GM18508 (cell line): ENCODE data around the gene MEIS2.

Experiments used
- ATAC-seq: cut with Tn5 transposase; IDR thresholded peaks from one replicate; pipeline ENCODE4 v1.9.1; 2021; ENCODE audit warnings: moderate number of reproducible peaks; ENCODE audit not compliant: insufficient read depth, unreplicated experiment

MEIS2 gene

GRCh38 chr15:36884518-36884875 lies 215.9 kb downstream of the MEIS2 start:
- ATAC-seq, result no peak

- no peak for ATAC-seq
Measured at GRCh38 chr15:36883713-36884517, 216.4 kb downstream of the MEIS2 start.

DNA sequence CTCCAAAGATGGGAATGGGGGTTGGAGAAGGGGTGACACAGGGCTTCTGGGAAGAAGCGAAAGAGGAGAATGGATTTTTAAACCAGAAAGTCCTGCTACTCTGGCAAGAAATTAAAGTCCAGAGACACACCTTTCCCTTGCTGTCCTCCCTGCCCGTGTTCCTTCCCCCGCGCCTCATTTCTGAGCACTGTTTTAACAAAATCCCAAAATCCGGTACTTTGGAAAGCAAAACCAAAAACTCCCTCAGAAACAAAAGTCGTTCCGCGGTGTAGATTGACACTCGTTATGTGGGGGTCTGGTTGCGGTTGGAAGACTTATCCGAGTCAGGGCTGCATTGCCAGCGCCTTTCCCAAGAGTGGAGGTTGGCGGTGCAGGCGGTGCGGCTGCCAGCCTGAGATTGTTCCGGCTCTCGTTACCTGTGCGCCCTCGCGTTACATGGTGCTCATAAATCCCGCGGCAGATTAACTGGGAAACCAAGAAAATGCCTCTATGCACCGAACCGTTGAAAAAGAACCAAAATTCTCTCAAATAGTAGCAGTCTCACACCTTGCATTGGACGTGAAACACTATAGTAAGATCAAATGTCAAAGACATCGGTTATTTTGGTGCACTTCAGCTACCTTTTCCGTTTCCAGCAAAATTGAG lies 217.7 kb downstream of the MEIS2 start:
- ATAC-seq, result no peak

DNA sequence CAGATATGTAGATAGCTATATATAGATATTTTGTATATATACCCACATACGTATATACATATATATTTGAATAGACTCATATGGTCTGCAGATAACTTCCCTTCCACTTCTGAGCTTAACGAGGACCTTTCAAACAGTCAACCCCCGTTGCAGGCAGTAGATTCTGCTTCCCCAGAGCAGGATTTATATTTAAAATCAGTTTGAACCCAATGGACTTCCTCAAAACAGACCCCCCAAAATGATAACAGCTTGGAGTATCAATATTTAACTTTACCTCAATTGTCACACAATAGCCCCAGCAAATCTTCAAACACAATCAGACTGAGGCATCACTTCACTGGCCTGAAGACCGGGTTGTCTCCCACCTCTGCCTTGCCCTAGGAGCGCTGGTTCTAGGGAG lies 218.3 kb downstream of the MEIS2 start:
- ATAC-seq, result no peak

DNA sequence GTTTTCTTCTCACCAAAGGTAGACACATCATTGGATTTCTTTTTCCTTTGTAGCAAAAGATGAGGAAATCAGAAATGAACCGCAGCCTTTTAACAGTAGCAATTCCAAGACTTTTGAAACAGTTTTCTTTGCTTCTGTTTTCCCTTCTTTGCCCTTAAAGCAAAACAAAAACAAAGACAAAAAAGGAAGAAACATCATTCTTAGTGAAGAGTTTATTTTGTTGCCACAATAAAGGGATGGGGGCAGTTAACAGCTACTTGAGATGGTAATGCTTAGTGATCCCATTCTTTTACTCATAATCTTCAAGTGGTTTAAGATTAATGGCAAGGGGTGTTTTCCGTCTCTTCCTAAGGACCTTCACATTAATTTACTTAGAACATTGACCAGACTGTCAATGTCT lies 218.8 kb downstream of the MEIS2 start:
- no peak for ATAC-seq

GRCh38 chr15:36880913-36881460 lies 219.4 kb downstream of the MEIS2 start:
- no peak for ATAC-seq

- no peak for ATAC-seq
Measured at GRCh38 chr15:36880224-36880912, 220.0 kb downstream of the MEIS2 start.

- ATAC-seq, result no peak
Measured at GRCh38 chr15:36879568-36880222, 220.7 kb downstream of the MEIS2 start.

GRCh38 chr15:36878684-36879262 lies 221.6 kb downstream of the MEIS2 start:
- no peak for ATAC-seq

- ATAC-seq, result no peak
Measured at GRCh38 chr15:36877796-36878683, 222.3 kb downstream of the MEIS2 start.

DNA sequence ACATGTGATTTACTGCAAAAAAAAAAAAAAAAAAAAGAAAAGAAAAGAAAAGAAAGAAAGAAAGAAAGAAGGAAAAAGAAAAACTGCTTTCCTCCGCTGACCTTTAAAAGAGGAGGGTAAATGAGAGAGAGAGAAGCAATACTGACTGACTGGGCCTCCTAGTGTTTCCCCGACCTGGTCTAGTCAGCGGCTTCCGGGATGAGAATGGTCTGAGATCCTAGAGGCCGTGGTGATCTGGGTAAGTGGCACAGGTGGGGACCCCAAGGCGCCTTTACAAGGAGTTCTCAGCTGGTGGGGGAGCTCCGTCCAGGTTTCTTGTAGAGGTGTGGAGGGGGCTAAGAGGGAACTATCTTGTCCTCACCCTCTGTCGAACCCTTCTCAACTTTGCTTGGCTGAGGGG lies 223.1 kb downstream of the MEIS2 start:
- no peak for ATAC-seq

GRCh38 chr15:36875740-36876334 lies 224.5 kb downstream of the MEIS2 start:
- ATAC-seq, result no peak

DNA sequence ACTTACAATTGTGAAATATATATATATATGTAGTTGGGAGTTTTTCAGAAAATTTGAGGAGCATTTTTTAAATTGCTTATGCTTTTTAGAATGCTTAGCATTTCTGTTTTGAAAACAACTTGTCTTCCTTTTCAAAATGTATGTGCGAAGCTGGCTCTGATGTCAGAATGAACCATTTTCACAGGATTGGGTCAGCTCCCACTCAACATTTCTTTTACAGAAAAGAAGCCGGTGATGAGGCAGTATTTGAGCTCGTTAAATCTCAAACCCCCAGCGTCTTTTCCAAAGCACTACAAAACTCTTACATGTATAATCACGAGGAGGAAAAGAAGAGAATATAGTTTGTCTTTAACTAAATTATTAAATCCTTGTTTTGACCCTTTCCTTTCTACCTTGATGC lies 225.4 kb downstream of the MEIS2 start:
- ATAC-seq, result no peak

- ATAC-seq, result no peak
Measured at GRCh38 chr15:36867436-36867835, 232.9 kb downstream of the MEIS2 start.

DNA sequence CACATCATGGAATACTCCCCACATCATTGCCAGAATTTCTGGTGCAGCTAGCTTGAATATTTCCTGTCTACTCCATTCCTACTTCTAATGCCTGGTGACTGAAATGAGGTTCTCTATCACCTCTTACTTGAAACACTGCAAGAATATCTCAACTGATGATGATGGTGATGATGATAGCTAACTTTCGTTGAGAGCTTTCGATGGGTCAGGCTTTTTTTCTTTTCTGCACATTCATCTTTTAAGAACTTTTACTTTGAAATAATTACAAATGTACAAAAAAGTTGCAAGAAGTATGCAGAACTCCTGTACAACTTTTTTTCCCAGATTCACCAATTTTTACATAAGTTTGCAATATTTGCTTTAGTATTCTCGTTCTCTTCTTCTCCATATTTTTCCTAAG lies 233.5 kb downstream of the MEIS2 start:
- ATAC-seq, result no peak

DNA sequence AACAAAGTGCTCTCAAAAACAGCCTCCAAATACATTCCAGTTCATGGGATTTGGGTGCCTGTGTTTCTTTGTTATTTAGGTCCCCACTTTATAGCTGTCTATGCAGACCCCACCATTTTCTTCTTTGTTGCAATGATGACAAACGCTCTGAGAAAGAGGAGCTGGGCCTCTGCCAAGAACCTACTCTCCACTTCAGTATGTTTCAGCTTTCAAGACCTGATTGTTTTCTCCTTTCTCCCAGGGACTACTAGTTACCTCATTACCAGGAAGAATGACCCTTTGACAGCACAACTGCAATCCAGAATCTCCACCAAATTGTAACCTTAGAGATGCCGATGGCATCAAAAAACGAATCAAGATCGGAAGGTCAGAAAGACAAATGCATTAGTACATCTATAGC lies 236.8 kb downstream of the MEIS2 start:
- ATAC-seq, result no peak

GRCh38 chr15:36860792-36861191 lies 239.6 kb downstream of the MEIS2 start:
- ATAC-seq, result no peak

DNA sequence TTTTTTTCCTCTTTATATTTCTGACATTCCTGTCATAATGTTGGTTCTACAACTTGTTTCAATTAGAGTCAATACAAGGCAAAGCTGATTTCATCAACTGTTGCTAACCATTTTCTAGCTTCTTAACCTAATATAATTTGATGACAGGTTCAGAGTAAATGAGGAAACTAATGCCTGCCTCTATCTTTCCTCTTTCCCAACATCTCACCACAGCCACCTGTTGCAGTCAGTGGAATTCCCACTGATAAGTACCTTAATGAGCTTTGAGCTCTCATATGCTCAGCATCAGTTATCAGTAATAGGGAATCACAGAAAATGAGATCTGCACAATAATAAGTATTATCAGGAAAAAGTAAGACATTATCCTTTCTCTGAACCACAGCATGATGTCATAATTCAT lies 241.9 kb downstream of the MEIS2 start:
- ATAC-seq, result no peak
